BJ (cell line): ENCODE data around the gene CREB3L2. TPM values are rescaled to one million over a fixed set of nuclear protein-coding genes. Genes with fewer than 3 reads are reported as not detected.

Experiments
- CTCF ChIA-PET: fragments of 350-600 bp; formaldehyde crosslinking; extraction: SDS; loops from one replicate; lab custom pipeline; 2021; ENCODE audit warnings: antibody characterized with exemption, inconsistent platforms; lab: Yijun Ruan, JAX
- POLR2A ChIA-PET: fragments of 300-600 bp; sonication (Branson Sonifier 250); formaldehyde crosslinking; extraction: SDS; loops from one replicate; lab custom pipeline; 2021; ENCODE audit warnings: antibody characterized with exemption; lab: Charles Lee
- DNase-seq: peaks from one replicate; pipeline ENCODE4 v3.0.0-alpha.2; 2011; ENCODE audit warnings: low read depth
- H3K27me3 ChIP-seq: 2 replicates; pipeline ENCODE4 v1.6.0; 2011; ENCODE audit warnings: low read length; ENCODE audit not compliant: control insufficient read depth, insufficient read depth
- H3K36me3 ChIP-seq: 2 replicates; pipeline ENCODE4 v1.5.1; 2011; ENCODE audit warnings: low read length; ENCODE audit not compliant: control insufficient read depth, insufficient read depth
- H3K4me3 ChIP-seq: 2 replicates; pipeline ENCODE4 v1.5.1; 2011; ENCODE audit warnings: low read depth, mild to moderate bottlenecking, control low read depth, low read length
- polyA plus RNA-seq: library from polyadenylated mRNA; depleted of rRNA; stranded (reverse); fragments of >200 nt; gene quantifications from 2 replicates; pipeline ENCODE4 v1.2.3, GENCODE V29; 2011
- TF ChIP-seq, protein P1 (sequence below): IDR thresholded peaks from 2 replicates; pipeline ENCODE4 v1.5.1; 2011; ENCODE audit warnings: low read depth, mild to moderate bottlenecking, control low read depth, inconsistent platforms, low read length, moderate library complexity; ENCODE audit not compliant: insufficient read depth

Gene CREB3L2
- polyA plus RNA-seq, 1 experiment, result 62.2 TPM

DNA sequence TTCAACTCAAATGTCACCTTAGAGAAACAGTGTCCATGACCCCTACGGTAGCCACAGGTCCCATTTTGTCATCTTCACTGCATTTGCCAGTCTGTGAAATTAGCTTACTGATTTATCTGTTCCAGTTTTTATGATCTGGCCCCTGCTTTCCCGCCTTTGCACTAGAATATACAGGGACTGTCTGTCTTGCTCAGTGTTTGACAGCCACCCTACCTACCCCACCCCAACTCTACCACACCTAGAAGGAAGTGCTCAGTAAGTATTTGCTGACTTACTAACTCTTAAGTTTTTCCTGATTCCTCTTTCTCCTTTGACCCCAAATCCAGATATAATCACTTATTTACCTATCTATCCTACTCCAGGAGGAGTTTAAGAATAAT is 49.5 kb downstream of the CREB3L2 start:
- Histone ChIP-seq H3K36me3 (no peaks in the 10 kb centered on the region), H3K27me3 (no peaks in the 10 kb centered on the region), H3K4me3 (no peak overlapping the region)
- ChIA-PET POLR2A (interaction anchor here (0.9 kb wide), 1 partner anchor 10 kb away, joined by 3 read pairs; no protein-coding TSS in a partner anchor), CTCF (interaction anchor here (0.6 to 1.8 kb wide), 2 partner anchors 15 to 19 kb away, joined by 3 to 7 read pairs; no protein-coding TSS in a partner anchor)
- TF ChIP-seq, protein P1, sequence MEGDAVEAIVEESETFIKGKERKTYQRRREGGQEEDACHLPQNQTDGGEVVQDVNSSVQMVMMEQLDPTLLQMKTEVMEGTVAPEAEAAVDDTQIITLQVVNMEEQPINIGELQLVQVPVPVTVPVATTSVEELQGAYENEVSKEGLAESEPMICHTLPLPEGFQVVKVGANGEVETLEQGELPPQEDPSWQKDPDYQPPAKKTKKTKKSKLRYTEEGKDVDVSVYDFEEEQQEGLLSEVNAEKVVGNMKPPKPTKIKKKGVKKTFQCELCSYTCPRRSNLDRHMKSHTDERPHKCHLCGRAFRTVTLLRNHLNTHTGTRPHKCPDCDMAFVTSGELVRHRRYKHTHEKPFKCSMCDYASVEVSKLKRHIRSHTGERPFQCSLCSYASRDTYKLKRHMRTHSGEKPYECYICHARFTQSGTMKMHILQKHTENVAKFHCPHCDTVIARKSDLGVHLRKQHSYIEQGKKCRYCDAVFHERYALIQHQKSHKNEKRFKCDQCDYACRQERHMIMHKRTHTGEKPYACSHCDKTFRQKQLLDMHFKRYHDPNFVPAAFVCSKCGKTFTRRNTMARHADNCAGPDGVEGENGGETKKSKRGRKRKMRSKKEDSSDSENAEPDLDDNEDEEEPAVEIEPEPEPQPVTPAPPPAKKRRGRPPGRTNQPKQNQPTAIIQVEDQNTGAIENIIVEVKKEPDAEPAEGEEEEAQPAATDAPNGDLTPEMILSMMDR, result no peak
- no peak for DNase-seq

GRCh38 chr7:137951700-137952425 is 50.0 kb downstream of the CREB3L2 start:
- no peak for DNase-seq
- TF ChIP-seq, protein P1, result no peak
- CTCF ChIA-PET, result interaction anchor here (0.6 kb wide), 1 partner anchor 15 kb away, joined by 3 read pairs; no protein-coding TSS in a partner anchor
- H3K4me3 ChIP-seq, result no peak overlapping the region
- POLR2A ChIA-PET, result no interaction called here
- no peaks in the 10 kb centered on the region for H3K27me3 ChIP-seq
- no peaks in the 10 kb centered on the region for H3K36me3 ChIP-seq

GRCh38 chr7:137950967-137951366 is 50.9 kb downstream of the CREB3L2 start:
- ChIA-PET POLR2A (no interaction called here), CTCF (no interaction called here)
- no peaks in the 10 kb centered on the region for H3K36me3 ChIP-seq
- DNase-seq, result no peak
- no peaks in the 10 kb centered on the region for H3K27me3 ChIP-seq
- no peak overlapping the region for H3K4me3 ChIP-seq
- TF ChIP-seq, protein P1, result no peak

DNA sequence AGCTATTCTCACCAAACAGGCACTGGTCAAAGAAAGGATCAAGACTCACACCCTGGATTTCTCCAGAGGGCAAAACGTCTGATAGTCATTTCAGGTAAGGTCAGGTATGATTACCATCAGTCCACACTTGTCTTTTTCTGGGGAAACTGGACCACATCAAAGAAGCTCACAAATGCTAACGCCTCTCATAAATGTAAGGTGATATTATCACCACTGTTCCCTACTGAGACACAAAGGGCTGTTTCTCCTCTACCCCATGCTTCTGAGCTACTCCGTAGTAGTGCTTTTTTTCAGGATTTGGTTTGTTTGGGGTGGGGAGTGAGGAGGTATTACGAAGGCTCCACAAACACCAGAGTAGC is 51.6 kb downstream of the CREB3L2 start:
- Histone ChIP-seq H3K4me3 (no peak overlapping the region), H3K36me3 (no peaks in the 10 kb centered on the region), H3K27me3 (no peaks in the 10 kb centered on the region)
- CTCF ChIA-PET, result no interaction called here
- no peak for DNase-seq
- POLR2A ChIA-PET, result no interaction called here
- TF ChIP-seq, protein P1, result no peak

DNA sequence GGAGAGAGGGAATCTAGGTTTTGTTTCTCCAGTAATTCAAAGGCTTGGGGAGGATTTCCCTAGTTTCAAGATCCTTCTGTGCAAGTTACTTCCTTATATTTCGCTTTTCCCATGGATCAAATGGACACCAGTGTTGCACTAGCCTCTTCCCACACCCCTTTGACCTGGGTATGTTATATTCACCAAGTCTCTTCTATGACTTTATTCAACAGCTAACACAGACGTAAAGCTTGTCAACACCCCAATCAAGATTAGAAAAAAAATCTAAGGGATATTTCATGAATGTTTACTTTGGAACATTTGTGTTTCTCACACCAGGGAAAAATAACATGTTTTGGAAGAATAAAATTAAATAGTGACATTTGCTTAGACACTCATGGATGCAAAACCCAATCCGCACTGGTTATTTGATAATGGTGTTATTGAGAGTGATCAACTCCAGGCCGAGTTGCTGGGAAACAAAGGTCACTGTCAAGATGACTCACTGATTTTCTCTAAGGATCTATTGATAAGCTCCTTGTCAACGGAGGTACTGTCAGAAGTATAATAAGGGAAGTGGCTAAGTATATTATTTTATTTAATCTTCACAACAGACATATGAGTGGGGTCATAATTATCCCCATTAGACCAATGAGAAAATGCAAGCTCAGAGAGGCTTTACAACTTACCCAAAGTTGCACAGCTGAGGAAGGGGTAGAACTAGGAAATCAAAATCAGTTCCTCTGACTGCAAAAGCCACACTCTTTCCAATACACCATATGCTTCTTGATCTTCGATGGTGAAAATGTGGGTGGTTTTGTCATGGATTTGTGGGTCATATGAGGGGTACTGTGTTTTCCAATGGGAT is 52.2 kb downstream of the CREB3L2 start:
- ChIA-PET CTCF (interaction anchor here (0.6 kb wide), 1 partner anchor 343 kb away, joined by 3 read pairs; no protein-coding TSS in a partner anchor), POLR2A (no interaction called here)
- no peaks in the 10 kb centered on the region for H3K27me3 ChIP-seq
- H3K36me3 ChIP-seq, result no peaks in the 10 kb centered on the region
- H3K4me3 ChIP-seq, result no peak overlapping the region
- TF ChIP-seq, protein P1, result no peak
- DNase-seq, result no peak
